ENCODE results near the gene PPARGC1A.

PPARGC1A gene, protein sequence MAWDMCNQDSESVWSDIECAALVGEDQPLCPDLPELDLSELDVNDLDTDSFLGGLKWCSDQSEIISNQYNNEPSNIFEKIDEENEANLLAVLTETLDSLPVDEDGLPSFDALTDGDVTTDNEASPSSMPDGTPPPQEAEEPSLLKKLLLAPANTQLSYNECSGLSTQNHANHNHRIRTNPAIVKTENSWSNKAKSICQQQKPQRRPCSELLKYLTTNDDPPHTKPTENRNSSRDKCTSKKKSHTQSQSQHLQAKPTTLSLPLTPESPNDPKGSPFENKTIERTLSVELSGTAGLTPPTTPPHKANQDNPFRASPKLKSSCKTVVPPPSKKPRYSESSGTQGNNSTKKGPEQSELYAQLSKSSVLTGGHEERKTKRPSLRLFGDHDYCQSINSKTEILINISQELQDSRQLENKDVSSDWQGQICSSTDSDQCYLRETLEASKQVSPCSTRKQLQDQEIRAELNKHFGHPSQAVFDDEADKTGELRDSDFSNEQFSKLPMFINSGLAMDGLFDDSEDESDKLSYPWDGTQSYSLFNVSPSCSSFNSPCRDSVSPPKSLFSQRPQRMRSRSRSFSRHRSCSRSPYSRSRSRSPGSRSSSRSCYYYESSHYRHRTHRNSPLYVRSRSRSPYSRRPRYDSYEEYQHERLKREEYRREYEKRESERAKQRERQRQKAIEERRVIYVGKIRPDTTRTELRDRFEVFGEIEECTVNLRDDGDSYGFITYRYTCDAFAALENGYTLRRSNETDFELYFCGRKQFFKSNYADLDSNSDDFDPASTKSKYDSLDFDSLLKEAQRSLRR

DNA sequence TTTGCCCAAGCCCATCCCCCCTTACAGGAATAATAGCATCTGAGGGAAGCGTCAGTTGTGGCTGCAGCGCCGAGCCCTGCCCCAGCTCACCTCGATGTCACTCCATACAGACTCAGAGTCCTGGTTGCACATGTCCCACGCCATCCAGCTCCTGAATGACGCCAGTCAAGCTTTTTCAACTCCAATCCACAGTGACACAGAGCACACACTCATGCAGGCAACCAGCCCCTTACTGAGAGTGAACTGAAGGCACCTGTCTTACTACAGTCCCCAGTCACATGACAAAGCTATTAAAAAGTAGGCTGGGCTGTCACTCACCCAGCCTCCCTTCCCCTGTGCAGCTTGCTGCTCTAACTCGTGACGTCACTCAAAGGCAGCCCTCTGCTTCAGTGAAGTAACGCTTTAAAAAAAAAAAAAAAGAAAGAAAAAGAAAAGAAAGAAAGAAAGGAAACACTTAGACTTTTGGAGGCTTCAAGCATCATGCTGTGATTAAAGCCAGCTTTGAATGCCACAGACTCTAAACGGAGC lies at the start of gene PPARGC1A:
PPARGC1A (minus strand) TSS at position 234 of the 528 bp plus-strand sequence; CDS start at position 144, 90 bp downstream.
- peak; percentile 25 to 38 (median 31) for DNase-seq

DNA sequence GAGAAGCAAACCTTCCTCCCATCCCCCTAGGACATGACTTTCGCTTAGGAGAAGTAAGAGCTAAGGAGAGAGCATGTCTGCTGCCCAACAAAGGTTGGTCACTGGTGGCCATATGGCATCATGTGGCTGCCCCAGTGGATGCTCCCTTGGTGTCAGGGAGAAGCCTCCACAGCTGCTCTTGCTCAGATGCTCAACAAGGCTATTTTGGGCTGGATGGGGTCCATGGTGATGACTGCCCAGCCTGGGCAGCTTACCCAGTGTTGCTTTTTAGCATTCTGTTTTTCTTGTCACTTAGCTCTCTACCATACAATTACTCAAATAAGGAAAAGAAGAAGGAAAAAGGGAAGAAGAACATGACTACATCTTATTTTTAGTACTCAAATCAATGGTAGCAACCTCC lies 48.9 kb upstream of the PPARGC1A start:
- DNase-seq, result no peak

DNA sequence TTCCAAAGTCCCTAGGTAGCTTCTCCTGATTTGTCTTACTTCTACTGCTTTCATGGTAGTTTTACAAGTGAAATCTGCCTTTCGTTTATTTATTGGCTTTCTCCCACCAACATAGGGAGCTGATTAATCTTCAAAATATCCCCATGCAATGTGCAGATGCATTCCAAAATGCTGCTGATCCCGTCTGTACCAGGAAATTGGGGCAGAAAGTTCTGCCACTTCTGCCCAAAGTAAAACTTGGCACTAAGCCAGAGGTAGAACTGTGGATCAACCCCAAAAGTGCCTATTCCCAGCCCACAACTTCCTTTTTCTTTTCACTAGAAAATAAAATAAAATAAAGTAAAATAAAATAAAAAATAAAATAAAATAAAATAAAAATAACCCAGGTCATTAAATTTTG lies 47.3 kb upstream of the PPARGC1A start:
- DNase-seq, result peak in 1 of 3 donors; percentile 31

DNA sequence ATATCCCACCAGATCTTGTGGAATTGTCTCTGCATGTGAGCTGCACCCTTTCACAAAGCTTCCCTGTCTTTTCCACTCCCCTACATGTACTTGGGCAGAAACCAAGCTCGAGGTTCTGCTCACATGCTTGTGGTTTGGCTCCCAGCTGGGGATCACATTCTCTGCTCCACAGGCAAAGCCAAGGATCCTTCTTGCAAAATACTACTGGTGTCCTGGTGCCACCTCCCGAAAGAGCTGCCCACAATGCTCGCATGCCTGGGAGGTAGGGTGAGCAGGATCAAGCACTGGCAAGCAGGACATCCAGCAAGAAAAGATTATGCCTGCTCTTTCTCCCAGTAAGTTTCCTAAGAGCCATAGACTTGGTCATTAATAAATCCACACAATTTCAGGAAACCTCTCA lies 45.1 kb upstream of the PPARGC1A start:
- peak in 2 of 3 donors; percentile 8 to 12 for DNase-seq

DNA sequence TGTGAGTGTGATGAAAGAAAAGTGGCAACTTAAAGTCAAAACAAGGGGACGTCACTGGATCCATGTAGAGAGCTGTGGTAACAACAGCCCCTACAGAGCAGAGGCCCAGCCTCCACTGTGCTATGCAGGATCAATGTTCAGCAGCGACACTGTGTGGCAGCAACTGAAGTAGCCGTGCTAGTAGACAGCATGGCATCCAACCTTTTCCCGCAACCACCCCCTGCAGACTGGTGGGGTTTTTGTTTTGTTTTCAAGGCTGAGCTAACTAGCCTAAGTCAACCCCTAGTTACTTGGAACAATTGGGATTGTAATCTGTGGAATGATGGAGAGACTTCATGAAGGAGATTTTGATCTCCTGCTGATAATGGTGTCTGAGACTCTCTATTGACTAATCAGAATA lies 44.4 kb upstream of the PPARGC1A start:
- DNase-seq, result no peak

DNA sequence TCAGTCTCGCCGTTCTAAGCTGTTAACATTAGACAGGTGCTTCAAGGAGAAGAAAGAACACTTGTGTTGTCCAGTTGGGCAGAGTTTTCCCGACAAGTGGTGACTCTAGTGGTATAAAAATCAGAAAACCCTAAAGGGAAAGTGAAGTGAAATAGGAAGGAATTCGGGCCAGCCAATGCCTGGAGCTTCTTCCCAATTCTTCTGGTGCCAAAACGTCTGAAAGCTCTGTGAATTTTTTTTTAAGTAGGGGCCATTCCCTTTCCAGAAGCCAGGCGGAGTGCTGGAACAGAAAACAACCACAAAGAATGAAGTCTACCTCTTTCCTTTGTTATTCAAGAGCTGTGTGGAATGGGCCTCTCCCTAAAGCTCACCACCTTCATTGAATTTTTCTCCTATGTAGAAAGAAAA lies 43.1 kb upstream of the PPARGC1A start:
- no peak for DNase-seq

DNA sequence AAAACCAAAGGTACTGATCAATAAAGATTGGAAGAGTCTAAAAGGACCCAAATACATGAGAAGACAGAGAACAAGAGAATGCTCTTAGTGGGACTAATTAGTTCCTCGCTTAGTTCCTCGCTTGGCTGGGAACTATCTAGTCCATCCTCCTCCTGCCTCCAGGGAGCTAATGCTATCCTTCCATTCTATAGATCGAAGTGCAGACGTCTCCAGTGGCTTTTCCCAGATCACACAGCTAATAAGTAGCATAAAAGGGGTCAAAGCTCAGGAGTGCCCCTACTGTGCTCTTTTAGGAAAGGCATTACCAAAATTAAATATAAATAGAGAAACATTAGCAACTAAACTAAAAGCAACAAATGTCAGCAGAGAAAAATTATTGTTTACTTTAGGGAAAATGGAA lies 42.3 kb upstream of the PPARGC1A start:
- DNase-seq, result no peak

DNA sequence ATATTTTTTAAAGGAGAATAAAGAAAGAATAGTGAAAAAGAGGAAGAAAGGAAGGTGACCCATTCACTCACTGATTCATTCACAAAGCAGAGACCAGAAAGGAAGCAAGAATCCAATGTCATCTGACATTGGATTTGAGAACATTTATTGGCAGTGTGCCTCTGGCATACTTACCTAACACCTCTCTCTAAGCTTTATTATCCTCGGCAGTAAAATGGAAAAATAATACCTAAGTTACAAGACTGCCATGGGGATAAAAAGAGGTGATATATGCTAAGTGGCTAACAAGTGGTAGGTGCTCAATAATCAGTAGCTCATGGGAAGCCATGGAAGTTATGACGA lies 41.6 kb upstream of the PPARGC1A start:
- peak in 2 of 3 donors; percentile 20 to 28 for DNase-seq

DNA sequence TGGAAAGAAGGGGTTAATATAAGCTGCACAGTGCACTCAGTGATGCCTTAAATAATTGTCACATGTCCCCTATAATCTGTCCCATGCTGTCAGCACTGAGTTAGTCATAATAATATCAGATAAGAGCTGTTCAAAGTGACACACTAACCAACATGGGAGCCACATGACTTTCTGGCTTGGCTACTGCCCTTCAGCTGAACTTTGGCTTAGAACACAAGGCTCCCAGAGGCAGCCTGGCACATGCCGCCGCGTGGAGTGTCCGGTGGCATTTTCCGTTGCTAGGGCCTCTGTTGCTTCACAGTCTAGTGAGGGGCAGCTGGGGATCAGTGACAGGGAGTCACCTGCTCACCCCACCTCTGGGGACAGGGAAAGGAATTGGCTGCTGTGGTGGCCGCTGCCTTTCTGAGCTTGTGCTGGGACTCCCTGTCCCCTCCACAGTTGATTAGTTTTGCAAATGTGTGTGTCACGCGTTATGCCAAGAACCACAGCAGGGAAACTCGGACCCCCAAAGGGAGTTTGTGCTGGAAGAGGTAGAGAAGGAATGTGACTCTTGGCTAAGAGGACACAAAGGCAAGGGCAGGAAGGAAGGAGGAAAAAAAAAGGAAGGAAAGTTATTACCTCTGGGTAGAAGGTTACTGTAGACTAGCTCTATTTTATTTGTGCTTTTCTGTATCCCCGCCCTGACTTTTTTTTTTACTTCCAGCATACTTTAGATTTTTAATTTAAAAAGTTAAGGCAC lies 41.1 kb upstream of the PPARGC1A start:
- peak; percentile 30 to 47 (median 39) for DNase-seq

DNA sequence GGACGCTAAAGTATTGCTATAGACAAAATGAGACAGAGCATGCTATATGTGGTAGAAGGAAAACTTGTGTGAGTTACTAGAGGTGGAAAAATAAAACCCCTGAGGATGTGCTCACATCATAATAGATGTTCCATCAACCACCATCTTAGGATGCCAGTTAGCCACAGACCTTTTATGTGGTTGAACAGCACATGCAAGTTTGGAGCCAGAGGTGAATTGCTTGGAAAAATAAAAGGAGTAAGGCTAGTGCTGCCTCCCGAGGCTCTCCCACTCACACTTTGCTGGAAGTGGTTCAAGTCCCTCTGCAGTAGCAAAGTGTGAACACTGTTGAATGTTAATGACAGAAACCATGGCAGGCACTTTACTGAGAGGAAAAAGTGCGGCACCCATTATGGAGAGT lies 39.4 kb upstream of the PPARGC1A start:
- DNase-seq, result no peak

DNA sequence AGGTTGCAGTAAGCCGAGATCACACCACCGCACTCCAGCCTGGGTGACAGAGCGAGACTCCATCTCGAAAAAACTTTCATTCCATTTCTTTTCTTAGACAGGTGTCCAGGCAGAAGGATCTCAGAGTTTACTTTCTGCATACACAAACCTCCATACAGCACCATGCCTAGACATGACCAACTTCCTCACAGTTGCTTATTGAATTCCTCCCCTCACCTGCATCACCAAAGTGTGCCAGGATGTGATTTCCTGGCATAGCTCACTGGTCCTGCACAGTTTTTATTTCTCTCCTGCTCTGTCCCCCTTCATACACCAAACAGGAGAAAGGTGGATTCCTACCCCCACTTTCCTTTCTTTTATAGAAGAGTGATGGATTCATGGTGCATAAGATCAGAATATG lies 34.7 kb upstream of the PPARGC1A start:
- DNase-seq, result no peak

DNA sequence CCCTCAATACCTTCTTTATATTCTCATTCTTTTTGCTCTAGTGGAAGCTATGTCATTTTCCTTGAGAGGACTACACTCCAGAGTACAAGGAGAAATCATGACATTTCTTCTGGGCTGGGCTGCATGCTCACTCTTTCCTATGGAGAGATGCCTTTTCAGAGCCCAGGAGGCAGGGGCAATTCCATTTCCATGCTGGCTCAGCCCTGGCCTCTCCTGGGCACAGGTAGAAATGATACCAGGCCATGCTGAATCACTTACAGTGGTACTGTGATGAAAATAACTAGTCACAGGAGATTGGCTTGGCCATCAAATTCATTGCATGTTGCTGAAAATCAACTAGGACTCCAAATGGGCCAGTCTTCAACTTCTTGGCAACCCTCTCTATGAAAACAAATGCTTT lies 34.0 kb upstream of the PPARGC1A start:
- DNase-seq, result no peak

DNA sequence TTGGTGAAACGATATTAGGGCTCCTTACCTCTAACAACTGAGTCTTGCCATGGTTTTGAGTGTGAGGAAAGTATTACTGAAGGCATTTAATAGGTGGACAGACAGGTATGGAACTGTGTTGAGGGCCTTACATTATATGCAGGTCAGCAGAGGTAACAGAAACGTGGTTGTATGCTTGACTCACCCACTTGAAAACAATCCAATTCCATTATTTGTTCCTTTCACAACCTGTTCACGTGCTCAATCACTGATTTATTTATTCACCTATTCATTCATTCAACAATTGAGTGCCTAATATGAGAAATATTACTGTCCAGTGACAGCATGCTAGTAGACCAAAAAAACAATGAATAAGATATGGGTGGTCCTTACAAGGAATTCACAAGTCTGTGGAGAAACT lies 33.3 kb upstream of the PPARGC1A start:
- no peak for DNase-seq

DNA sequence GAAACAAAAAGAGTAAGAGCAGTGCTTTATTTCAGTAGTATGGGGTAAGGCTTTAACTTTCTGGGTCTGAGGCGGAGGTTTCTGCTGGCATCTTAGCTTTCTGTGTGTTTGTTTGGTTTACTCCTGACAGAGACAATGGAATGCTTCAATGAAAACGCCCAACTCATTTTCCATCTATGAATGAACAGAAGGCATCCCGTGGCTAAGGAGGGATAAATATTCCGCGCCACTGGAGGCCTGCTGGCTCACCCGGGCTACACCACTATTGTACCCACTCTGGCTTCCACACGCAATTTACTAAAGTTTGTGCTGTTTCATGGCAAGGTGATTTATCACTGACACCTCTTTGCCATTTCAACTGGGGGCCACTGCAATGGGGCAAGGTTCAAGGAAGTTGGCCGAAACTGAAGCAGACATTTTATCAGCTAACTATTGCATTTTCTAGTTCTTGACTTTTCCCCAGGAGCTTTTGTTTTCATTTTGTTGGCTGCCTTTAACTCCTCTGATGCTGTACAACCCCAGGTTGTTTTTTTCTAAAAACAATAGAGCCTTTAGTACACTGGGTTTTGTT lies 32.8 kb upstream of the PPARGC1A start:
- no peak for DNase-seq

DNA sequence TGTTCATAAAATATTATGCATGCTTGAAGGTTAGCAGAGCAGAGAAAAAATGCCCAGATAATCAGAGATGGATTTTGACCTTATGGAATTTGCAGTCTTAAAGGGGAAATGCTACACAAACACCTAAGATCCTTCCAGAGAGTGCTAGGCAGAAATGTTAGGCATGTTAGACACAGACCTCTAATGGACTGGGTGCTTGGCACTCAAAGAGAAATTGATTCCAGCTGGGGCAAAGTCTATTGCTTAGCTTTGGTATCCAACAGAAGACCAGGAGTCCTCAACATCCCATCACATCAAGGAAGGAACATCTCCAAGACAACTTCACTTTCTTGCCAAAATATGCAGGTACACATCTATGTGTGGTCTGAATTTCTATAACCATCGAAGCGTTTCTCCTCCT lies 32.2 kb upstream of the PPARGC1A start:
- no peak for DNase-seq

DNA sequence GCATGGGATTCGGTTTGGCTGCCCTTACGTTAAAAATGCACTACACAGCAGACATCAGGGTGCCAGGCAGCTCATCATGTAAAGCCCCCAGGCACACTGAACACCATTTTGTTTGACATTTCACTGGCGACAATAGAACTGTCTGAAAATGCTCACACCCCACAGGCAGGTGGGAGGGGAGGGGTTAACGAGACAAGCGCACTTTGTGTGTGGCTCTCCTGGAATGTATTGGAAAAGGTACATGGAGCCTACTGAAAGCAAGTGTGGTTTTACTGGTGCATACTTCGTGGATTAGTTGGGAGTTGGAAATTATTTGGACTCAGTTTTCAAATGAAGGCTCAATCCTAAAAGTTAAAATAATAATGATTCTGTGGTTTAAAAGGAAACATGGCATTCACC lies 31.6 kb upstream of the PPARGC1A start:
- no peak for DNase-seq

DNA sequence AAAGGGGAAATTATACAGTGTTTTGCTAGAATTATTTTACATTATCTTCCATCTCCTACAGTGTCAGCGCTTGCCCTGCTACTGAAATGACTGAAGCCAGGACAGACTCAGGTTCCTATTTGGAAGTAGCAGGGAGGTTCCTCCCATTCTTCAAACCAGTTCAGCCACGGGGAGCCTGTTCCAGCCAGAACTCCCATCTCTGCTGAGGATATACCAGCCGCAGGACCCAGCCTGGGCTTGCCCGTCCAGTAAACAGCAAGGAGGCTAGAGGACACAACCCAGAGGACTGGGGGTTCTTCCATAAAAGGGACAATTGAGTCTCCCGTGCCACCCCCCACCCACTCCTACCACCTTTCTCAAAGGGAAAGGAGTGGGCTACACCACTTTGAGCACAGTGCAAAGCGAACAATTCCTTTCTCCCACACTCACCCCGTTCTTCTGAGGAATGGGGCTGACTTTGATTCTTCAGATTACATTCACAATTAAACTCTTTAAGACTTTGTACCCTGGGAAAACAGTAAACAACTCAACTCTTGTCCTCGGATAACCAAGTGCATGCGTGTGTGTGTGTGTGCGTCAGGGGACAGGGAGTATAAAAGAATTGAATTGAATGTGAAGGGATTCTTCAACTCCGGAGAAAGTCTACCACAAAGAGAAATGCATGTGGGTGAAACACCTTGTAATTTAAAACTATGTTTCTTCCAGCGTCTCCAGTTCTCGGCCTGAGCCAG lies 31.0 kb upstream of the PPARGC1A start:
- no peak for DNase-seq

DNA sequence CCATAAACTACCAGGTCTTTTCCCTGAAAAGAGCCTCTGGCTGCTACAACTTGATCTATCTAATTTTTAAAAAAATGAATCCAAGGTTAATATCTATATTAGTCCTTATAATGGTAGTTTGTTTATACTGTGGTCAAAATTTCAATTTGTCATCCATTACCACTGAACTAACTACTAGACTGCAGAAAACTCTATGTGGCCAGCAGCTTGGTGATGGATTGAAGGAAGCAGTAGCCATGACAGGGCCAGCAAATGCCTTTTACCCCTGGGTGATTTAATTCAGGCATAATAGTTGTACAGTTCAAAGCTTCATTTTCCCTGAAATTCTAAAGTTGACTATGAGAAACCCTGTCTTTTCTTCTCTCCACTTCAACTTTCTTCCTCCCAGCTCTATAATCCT lies 30.4 kb upstream of the PPARGC1A start:
- DNase-seq, result no peak

DNA sequence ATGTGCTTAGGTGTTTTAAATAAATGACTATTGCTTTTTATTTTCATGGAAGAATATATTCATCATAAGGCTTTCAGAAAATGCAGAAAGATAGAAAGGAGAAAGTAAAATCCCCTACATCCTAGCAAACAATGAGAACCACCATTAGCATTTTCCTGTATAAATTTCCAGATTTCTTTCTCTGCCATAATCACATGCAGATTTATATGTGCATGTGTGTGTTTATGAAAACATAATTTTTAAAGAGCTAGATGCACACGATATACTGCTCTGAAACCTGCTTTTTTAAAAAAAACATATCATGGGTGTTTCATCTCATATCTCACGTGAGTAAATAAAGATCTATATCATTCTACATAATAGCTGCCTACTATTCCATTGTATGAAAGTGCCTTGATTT lies 26.4 kb upstream of the PPARGC1A start:
- DNase-seq, result no peak

DNA sequence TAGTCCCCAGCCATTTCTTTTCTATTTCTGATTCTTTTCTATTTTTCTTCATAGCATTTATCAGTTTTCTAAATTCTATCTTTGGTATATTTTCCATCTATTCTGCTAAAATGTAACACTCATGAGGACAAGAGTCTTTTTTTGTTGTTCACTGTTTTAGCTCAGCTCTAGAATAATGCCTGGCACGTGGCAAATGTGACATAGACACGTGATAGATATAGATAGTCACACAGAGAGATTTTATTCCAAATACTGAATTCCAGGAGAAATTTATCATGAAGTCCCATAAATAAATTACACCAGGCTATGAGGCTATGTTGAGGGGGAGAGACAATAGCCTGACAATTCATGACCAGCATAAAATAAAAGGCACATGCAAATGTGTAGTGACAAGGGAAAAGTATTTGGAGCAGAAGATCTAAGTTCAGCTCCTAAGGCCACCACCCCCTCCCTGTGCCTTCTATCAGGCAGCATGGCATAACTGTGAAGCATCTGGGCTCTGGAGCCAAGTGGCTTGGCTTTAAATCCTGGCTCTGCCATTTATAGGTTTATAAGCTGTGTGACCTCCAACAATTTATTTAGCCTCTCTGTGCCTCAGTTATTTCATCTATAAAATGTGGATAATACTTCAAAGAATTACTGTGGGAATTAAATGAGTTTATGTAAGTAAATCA lies 25.7 kb upstream of the PPARGC1A start:
- no peak for DNase-seq

DNA sequence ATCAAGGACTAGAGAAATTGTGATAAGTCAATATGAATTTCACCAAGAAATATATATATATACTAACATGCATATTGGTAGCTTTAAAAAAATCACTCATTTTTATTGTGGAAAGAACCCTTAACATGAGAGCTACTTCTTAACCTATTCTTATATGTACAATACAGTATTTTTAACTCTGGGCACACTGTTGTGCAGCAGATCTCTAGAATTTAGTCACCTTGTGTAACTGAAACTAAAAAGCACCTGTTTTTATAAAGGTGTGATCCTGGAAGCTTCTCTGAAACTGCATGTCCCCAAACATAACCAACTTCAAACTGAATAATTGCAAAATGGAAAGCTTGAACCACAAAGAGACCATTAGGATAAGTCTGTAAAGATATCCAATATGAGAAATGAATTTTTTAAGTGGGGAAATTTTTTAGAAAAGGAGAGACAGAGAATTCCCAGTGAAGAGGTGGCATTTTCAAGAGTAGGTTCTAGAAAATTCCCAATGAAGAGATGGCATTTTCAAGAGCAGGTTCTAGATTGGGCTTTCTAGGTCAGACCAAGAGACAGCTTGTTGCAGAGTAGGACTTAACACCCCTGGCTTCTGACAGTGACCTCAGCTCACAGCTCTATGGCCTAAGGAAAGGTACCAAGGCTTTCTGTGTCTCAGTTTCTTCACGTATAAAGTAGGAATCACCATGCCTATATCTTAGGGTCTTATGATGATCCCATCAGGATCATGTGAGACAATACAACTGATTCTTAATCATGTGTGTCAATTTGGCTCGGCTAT lies 22.0 kb upstream of the PPARGC1A start:
- DNase-seq, result no peak
